Measurements from ENCODE around the gene PRR33.

The PRR33 gene

GRCh38 chr11:1861435-1862411 lies 30.0 kb downstream of the PRR33 start:
- TF ChIP-seq CTCF (conservative IDR thresholded peaks at IDR 0.05; ENCODE audit: low read depth, low read length), result no peak
- no peak for DNase-seq (ENCODE audit: low read depth)
- H3K4me3 ChIP-seq (ENCODE audit: low read depth, low read length), result no peak overlapping the region

- DNase-seq (ENCODE audit: low read depth), result no peak
- no peak overlapping the region for H3K4me3 ChIP-seq (ENCODE audit: low read depth, low read length)
- TF ChIP-seq CTCF (conservative IDR thresholded peaks at IDR 0.05; ENCODE audit: low read depth, low read length), result no peak
These were observed 31.6 kb downstream of the PRR33 start for GRCh38 chr11:1860108-1860507.

GRCh38 chr11:1859004-1859403 lies 32.7 kb downstream of the PRR33 start:
- H3K4me3 ChIP-seq (ENCODE audit: low read depth, low read length), result no peak overlapping the region
- no peak for DNase-seq (ENCODE audit: low read depth)
- no peak for TF ChIP-seq CTCF (conservative IDR thresholded peaks at IDR 0.05; ENCODE audit: low read depth, low read length)

GRCh38 chr11:1858576-1858975 lies 33.1 kb downstream of the PRR33 start:
- no peak for TF ChIP-seq CTCF (conservative IDR thresholded peaks at IDR 0.05; ENCODE audit: low read depth, low read length)
- no peak overlapping the region for H3K4me3 ChIP-seq (ENCODE audit: low read depth, low read length)
- no peak for DNase-seq (ENCODE audit: low read depth)

GRCh38 chr11:1858154-1858553 lies 33.5 kb downstream of the PRR33 start:
- DNase-seq (ENCODE audit: low read depth), result no peak
- no peak for TF ChIP-seq CTCF (conservative IDR thresholded peaks at IDR 0.05; ENCODE audit: low read depth, low read length)
- H3K4me3 ChIP-seq (ENCODE audit: low read depth, low read length), result no peak overlapping the region

- no peak overlapping the region for H3K4me3 ChIP-seq (ENCODE audit: low read depth, low read length)
- DNase-seq (ENCODE audit: low read depth), result no peak
These were observed 34.6 kb downstream of the PRR33 start for GRCh38 chr11:1857064-1857463.

More at GRCh38 chr11:1857064-1857463, 34.6 kb downstream of the PRR33 start:
- no peak for TF ChIP-seq CTCF (conservative IDR thresholded peaks at IDR 0.05; ENCODE audit: low read depth, low read length)

Measured in choroid plexus epithelial cell (primary cell).